ENCODE results near the gene TRIM2.
A peak's percentile ranks its signal among the peaks of the same experiment; 100 is the strongest.

DNA sequence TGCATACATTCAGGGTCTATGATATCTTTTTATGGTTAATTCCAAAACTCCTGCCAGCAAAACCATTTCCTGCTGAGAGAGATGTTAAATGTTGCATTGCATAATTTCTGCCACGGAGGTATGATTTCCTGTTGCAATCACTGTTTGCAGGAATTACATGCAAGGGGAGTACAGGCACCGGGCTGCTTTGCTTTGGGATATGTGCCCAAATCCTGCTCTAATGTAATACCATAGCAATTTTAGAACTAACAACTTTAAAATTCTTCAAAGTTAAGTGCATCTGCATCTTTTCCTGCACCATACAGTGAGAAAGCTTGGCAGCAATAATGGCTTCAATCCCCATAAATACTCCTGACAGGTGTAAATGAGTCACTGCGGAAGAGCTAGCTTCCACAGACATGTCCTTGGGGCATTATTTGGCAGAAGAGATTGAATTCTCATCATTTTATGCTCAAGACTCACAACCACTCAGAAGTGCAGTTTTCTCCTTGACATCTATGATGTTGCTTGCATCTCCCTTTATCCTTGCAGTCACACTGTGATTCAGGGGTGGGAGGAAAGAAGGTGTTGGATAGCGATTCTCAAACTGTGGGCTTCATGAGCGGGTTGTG is 29.6 kb downstream of the TRIM2 start:
- TF ChIP-seq EZH2 (IDR thresholded peaks at IDR 0.05) (no peak), POLR2AphosphoS5 (IDR thresholded peaks at IDR 0.05; ENCODE audit: low read depth, low read length) (peak; percentile 55), EZH2phosphoT487 (IDR thresholded peaks at IDR 0.05; ENCODE audit: borderline replicate concordance) (no peak), CEBPB (IDR thresholded peaks at IDR 0.05; ENCODE audit: low read depth) (peak; percentile 99), SRF (IDR thresholded peaks at IDR 0.05; ENCODE audit: low read depth) (0 out of 2 replicates have a peak, but pooled peaks have one; percentile 51), FOSL1 (IDR thresholded peaks at IDR 0.05; ENCODE audit: low read depth) (peak; percentile 90), SIN3A (IDR thresholded peaks at IDR 0.05; ENCODE audit: low read depth) (peak; percentile 75), JUND (IDR thresholded peaks at IDR 0.05) (peak; percentile 90), POLR2A (IDR thresholded peaks at IDR 0.05; ENCODE audit: borderline replicate concordance, extremely low read depth, insufficient read depth, insufficient read length) (no peak), TCF7L2 (IDR thresholded peaks at IDR 0.05; ENCODE audit: borderline replicate concordance, extremely low read depth, insufficient read depth, insufficient read length) (peak; percentile 59)
- TF ChIP-seq, protein P1, sequence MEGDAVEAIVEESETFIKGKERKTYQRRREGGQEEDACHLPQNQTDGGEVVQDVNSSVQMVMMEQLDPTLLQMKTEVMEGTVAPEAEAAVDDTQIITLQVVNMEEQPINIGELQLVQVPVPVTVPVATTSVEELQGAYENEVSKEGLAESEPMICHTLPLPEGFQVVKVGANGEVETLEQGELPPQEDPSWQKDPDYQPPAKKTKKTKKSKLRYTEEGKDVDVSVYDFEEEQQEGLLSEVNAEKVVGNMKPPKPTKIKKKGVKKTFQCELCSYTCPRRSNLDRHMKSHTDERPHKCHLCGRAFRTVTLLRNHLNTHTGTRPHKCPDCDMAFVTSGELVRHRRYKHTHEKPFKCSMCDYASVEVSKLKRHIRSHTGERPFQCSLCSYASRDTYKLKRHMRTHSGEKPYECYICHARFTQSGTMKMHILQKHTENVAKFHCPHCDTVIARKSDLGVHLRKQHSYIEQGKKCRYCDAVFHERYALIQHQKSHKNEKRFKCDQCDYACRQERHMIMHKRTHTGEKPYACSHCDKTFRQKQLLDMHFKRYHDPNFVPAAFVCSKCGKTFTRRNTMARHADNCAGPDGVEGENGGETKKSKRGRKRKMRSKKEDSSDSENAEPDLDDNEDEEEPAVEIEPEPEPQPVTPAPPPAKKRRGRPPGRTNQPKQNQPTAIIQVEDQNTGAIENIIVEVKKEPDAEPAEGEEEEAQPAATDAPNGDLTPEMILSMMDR (IDR thresholded peaks at IDR 0.05 in 2 of 3, conservative IDR thresholded peaks at IDR 0.05 in 1 of 3; ENCODE audit: borderline replicate concordance in 1 of 3, insufficient read depth in 1 of 3, low read depth in 2 of 3, low read length in 2 of 3): no peak
- TF ChIP-seq, protein P2, sequence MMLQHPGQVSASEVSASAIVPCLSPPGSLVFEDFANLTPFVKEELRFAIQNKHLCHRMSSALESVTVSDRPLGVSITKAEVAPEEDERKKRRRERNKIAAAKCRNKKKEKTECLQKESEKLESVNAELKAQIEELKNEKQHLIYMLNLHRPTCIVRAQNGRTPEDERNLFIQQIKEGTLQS (IDR thresholded peaks at IDR 0.05): peak; percentile 33; the same call in 1 of the 2 replicates
- TF ChIP-seq, protein P3, sequence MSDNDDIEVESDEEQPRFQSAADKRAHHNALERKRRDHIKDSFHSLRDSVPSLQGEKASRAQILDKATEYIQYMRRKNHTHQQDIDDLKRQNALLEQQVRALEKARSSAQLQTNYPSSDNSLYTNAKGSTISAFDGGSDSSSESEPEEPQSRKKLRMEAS (IDR thresholded peaks at IDR 0.05): peak; percentile 64; the same call in 1 of the 2 replicates

All from HCT116 (cell line).